H9 (cell line): Measurements from ENCODE around the gene AKAP5. TPM values are rescaled to one million over a fixed set of nuclear protein-coding genes. Genes with fewer than 3 reads are reported as not detected.

ENCODE experiments used
- DNase-seq: peaks from one replicate; pipeline ENCODE4 v3.0.0-alpha.2; 2017
- H2AFZ ChIP-seq: one replicate; pipeline ENCODE4 v1.6.1; 2013; ENCODE audit warnings: mild to moderate bottlenecking, low read length, control low read depth, moderate library complexity
- H2AK5ac ChIP-seq: 2 replicates; pipeline ENCODE4 v1.6.1; 2013; ENCODE audit warnings: low read length, control low read depth, mixed read lengths; ENCODE audit not compliant: insufficient read length
- H2BK120ac ChIP-seq: one replicate; pipeline ENCODE4 v1.6.1; 2013; ENCODE audit warnings: low read depth, mild to moderate bottlenecking, low read length, control low read depth, inconsistent platforms; ENCODE audit not compliant: poor library complexity, severe bottlenecking
- H2BK12ac ChIP-seq: 2 replicates; pipeline ENCODE4 v1.6.1; 2013; ENCODE audit warnings: low read length, control low read depth, mixed read lengths, low read depth; ENCODE audit not compliant: insufficient read length
- H2BK15ac ChIP-seq: 2 replicates; pipeline ENCODE4 v1.6.1; 2013; ENCODE audit warnings: low read depth, low read length, control low read depth
- H2BK20ac ChIP-seq: one replicate; pipeline ENCODE4 v1.6.1; 2013; ENCODE audit warnings: low read depth, mild to moderate bottlenecking, low read length, control low read depth, inconsistent platforms; ENCODE audit not compliant: poor library complexity, severe bottlenecking
- H2BK5ac ChIP-seq: 2 replicates; pipeline ENCODE4 v1.6.1; 2013; ENCODE audit warnings: low read length, control low read depth, mixed read lengths; ENCODE audit not compliant: insufficient read length
- H3K14ac ChIP-seq: 2 replicates; pipeline ENCODE4 v1.6.1; 2013; ENCODE audit warnings: low read length, control low read depth; ENCODE audit not compliant: insufficient read depth
- H3K18ac ChIP-seq: 2 replicates; pipeline ENCODE4 v1.6.1; 2013; ENCODE audit warnings: low read depth, mild to moderate bottlenecking, mixed read lengths, low read length, control low read depth; ENCODE audit not compliant: insufficient read length
- H3K23ac ChIP-seq: 2 replicates; pipeline ENCODE4 v1.6.1; 2013; ENCODE audit warnings: low read length, control low read depth, mixed read lengths, low read depth; ENCODE audit not compliant: insufficient read length
- H3K23me2 ChIP-seq: 2 replicates; pipeline ENCODE4 v1.6.1; 2013; ENCODE audit warnings: low read depth, mild to moderate bottlenecking, mixed read lengths, low read length, control low read depth; ENCODE audit not compliant: insufficient read length, poor library complexity, severe bottlenecking
- H3K27ac ChIP-seq: 2 replicates; pipeline ENCODE4 v1.5.1; 2013; ENCODE audit warnings: low read length, control low read depth, mixed read lengths, low read depth; ENCODE audit not compliant: insufficient read length
- H3K27me3 ChIP-seq: 2 replicates; pipeline ENCODE4 v1.6.1; 2013; ENCODE audit warnings: low read length, control low read depth, inconsistent platforms; ENCODE audit not compliant: insufficient read depth
- H3K4ac ChIP-seq: 2 replicates; pipeline ENCODE4 v1.6.1; 2013; ENCODE audit warnings: low read depth, mild to moderate bottlenecking, control low read depth, inconsistent platforms, low read length, moderate library complexity
- H3K4me1 ChIP-seq: 2 replicates; pipeline ENCODE4 v1.6.1; 2013; ENCODE audit warnings: low read length, control low read depth, inconsistent platforms; ENCODE audit not compliant: insufficient read depth
- H3K4me2 ChIP-seq: 2 replicates; pipeline ENCODE4 v1.6.1; 2013; ENCODE audit warnings: low read length, control low read depth, mixed read lengths; ENCODE audit not compliant: insufficient read length, insufficient read depth
- H3K56ac ChIP-seq: 2 replicates; pipeline ENCODE4 v1.6.1; 2013; ENCODE audit warnings: low read depth, mild to moderate bottlenecking, mixed read lengths, low read length, control low read depth; ENCODE audit not compliant: insufficient read length
- H3K79me1 ChIP-seq: 2 replicates; pipeline ENCODE4 v1.6.1; 2013; ENCODE audit warnings: low read depth, mild to moderate bottlenecking, moderate library complexity, low read length, control low read depth, inconsistent platforms; ENCODE audit not compliant: insufficient read depth, poor library complexity, severe bottlenecking
- H3K79me2 ChIP-seq: 2 replicates; pipeline ENCODE4 v1.6.1; 2013; ENCODE audit warnings: low read length, control low read depth, inconsistent platforms; ENCODE audit not compliant: insufficient read depth
- H3K9ac ChIP-seq: 2 replicates; pipeline ENCODE4 v1.6.1; 2013; ENCODE audit warnings: low read length, control low read depth, mixed read lengths; ENCODE audit not compliant: insufficient read length; ENCODE audit errors: extremely low read depth
- H3K9me3 ChIP-seq: one replicate; pipeline ENCODE4 v1.6.1; 2013; ENCODE audit warnings: low read depth, low read length, inconsistent platforms; ENCODE audit not compliant: control insufficient read depth
- H3T11ph ChIP-seq: one replicate; pipeline ENCODE4 v1.6.1; 2013; ENCODE audit warnings: mild to moderate bottlenecking, low read length, control low read depth, inconsistent platforms
- H4K20me1 ChIP-seq: one replicate; pipeline ENCODE4 v1.6.1; 2013; ENCODE audit not compliant: control insufficient read depth, insufficient read length, insufficient read depth
- H4K5ac ChIP-seq: 2 replicates; pipeline ENCODE4 v1.6.1; 2013; ENCODE audit warnings: low read depth, mild to moderate bottlenecking, mixed read lengths, low read length, control low read depth; ENCODE audit not compliant: insufficient read length
- H4K8ac ChIP-seq: replicated peaks from 2 replicates; pipeline ENCODE4 v1.6.1; 2013; ENCODE audit warnings: low read length, control low read depth, mixed read lengths, low read depth; ENCODE audit not compliant: insufficient read length
- H4K91ac ChIP-seq: 2 replicates; pipeline ENCODE4 v1.6.1; 2013; ENCODE audit warnings: low read depth, mild to moderate bottlenecking, moderate library complexity, mixed read lengths, low read length, control low read depth; ENCODE audit not compliant: insufficient read length
- H3K27ac Mint-ChIP-seq, 3 experiments: 2 replicates in 2 of 3; 3 replicates in 1 of 3; pipeline ENCODE4 v1.8.0; 2020 to 2021; ENCODE audit warnings: mixed read lengths in 3 of 3, mild to moderate bottlenecking in 1 of 3, moderate library complexity in 1 of 3
- H3K27me3 Mint-ChIP-seq: 2 replicates; pipeline ENCODE4 v1.8.0; 2021; ENCODE audit warnings: low read depth, mild to moderate bottlenecking, moderate library complexity, mixed read lengths
- H3K36me3 Mint-ChIP-seq, 3 experiments: 2 replicates in 2 of 3; 3 replicates in 1 of 3; pipeline ENCODE4 v1.8.0; 2020 to 2021; ENCODE audit warnings: low read depth in 3 of 3, mixed read lengths in 3 of 3; ENCODE audit not compliant: insufficient read depth in 1 of 3
- H3K4me1 Mint-ChIP-seq, 2 experiments: 2 replicates each; pipeline ENCODE4 v1.8.0; 2020; ENCODE audit warnings: mixed read lengths in 2 of 2
- H3K4me3 Mint-ChIP-seq, 2 experiments: 2 replicates in 1 of 2; 3 replicates in 1 of 2; pipeline ENCODE4 v1.8.0; 2020 to 2021; ENCODE audit warnings: mild to moderate bottlenecking in 2 of 2, mixed read lengths in 2 of 2, moderate library complexity in 1 of 2
- H3K9me3 Mint-ChIP-seq, 2 experiments: 2 replicates in 1 of 2; 3 replicates in 1 of 2; pipeline ENCODE4 v1.8.0; 2020; ENCODE audit warnings: mild to moderate bottlenecking in 2 of 2, mixed read lengths in 2 of 2, moderate library complexity in 1 of 2
- CTCF ChIP-seq: fragments of 200-600 bp; sonication (generic); conservative IDR thresholded peaks from 3 replicates; pipeline ENCODE4 v1.8.0; 2021; ENCODE audit warnings: antibody characterized with exemption, mild to moderate bottlenecking
- WGBS: extraction: QIAGEN DNeasy Blood & Tissue Kit; methylation state at CpG from one replicate; pipeline ENCODE4 v1.1.7; 2013; ENCODE audit warnings: missing lambda C conversion rate, low lambda C conversion rate, mixed read lengths; ENCODE audit not compliant: insufficient read length; ENCODE audit errors: extremely low coverage; 5-methylcytosine and 5-hydroxymethylcytosine counted together
- total RNA-seq: library from RNA; stranded (reverse); gene quantifications from 2 replicates; pipeline ENCODE4 v1.2.1, GENCODE V29; 2021

AKAP5 gene
- total RNA-seq, 1 experiment from 2014 or later: 2.5 TPM

GRCh38 chr14:64475585-64476273, 10.4 kb downstream of the AKAP5 start:
- H4K8ac ChIP-seq: no peak overlapping the region
- no peak overlapping the region for H3K9ac ChIP-seq
- no peak overlapping the region for H4K91ac ChIP-seq
- no peak for TF ChIP-seq CTCF
- Mint-ChIP-seq H3K4me3 (no peak overlapping the region), H3K4me1 (peaks cover 6 to 11% of the 10 kb centered on the region in 2 experiments), H3K9me3 (no peaks in the 10 kb centered on the region), H3K36me3 (no peaks in the 10 kb centered on the region; a peak in 2 of 7 replicates), H3K27ac (peak overlapping the region in 1 of 3 experiments; percentile 14; a peak in 2 of 7 replicates), H3K27me3 (no peaks in the 10 kb centered on the region)
- no CpG with 5 or more reads among the region's 8 CpGs for WGBS
- H3K23me2 ChIP-seq: no peaks in the 10 kb centered on the region
- H3K18ac ChIP-seq: no peak overlapping the region
- H3K4me1 ChIP-seq: no peaks in the 10 kb centered on the region
- no peak for DNase-seq
- H3K4me2 ChIP-seq: no peak overlapping the region
- H3K4ac ChIP-seq: no peak overlapping the region
- no peak overlapping the region for H2BK20ac ChIP-seq
- no peaks in the 10 kb centered on the region for H3K27me3 ChIP-seq
- no peak overlapping the region for H2BK15ac ChIP-seq
- no peak overlapping the region for H3K56ac ChIP-seq
- no peak overlapping the region for H3T11ph ChIP-seq
- no peak overlapping the region for H3K27ac ChIP-seq
- H2AK5ac ChIP-seq: no peak overlapping the region
- H3K9me3 ChIP-seq: no peaks in the 10 kb centered on the region
- no peak overlapping the region for H3K23ac ChIP-seq
- no peak overlapping the region for H2AFZ ChIP-seq
- H3K14ac ChIP-seq: no peak overlapping the region
- no peaks in the 10 kb centered on the region for H3K79me1 ChIP-seq
- no peaks in the 10 kb centered on the region for H4K20me1 ChIP-seq
- no peaks in the 10 kb centered on the region for H3K79me2 ChIP-seq
- no peak overlapping the region for H2BK5ac ChIP-seq
- H2BK120ac ChIP-seq: no peak overlapping the region
- no peak overlapping the region for H4K5ac ChIP-seq
- H2BK12ac ChIP-seq: no peak overlapping the region
